HepG2 (cell line): Measurements from ENCODE around the gene TUBB4B. TPM values are rescaled to one million over a fixed set of nuclear protein-coding genes. Genes with fewer than 3 reads are reported as not detected.
A peak's percentile ranks its signal among the peaks of the same experiment; 100 is the strongest.

Source experiments
- ARNTL ChIP-seq: sonication (generic); formaldehyde crosslinking; IDR thresholded peaks from 2 replicates; pipeline ENCODE4 v1.4.0; 2020; ENCODE audit warnings: mild to moderate bottlenecking, missing genetic modification reagents
- ISL2 ChIP-seq: sonication (generic); formaldehyde crosslinking; IDR thresholded peaks from 2 replicates; pipeline ENCODE4 v1.5.0; 2020; ENCODE audit warnings: missing genetic modification reagents
- KMT2B ChIP-seq: IDR thresholded peaks from 2 replicates; pipeline ENCODE4 v1.6.1; 2016; ENCODE audit warnings: missing genetic modification reagents, missing compliant biosample characterization
- NRL ChIP-seq: sonication (generic); formaldehyde crosslinking; IDR thresholded peaks from 2 replicates; pipeline ENCODE4 v1.5.0; 2020; ENCODE audit warnings: missing genetic modification reagents, mild to moderate bottlenecking, moderate library complexity, borderline replicate concordance
- POLR2G ChIP-seq: fragments of 200-400 bp; formaldehyde crosslinking; IDR thresholded peaks from 2 replicates; pipeline ENCODE4 v1.6.1; 2018; ENCODE audit warnings: mild to moderate bottlenecking, low read depth, low read length, moderate library complexity
- ZNF253 ChIP-seq: sonication (generic); formaldehyde crosslinking; IDR thresholded peaks from 2 replicates; pipeline ENCODE4 v1.8.0; 2022; ENCODE audit warnings: mild to moderate bottlenecking, missing genetic modification reagents, borderline replicate concordance
- ZNF570 ChIP-seq: sonication (generic); formaldehyde crosslinking; IDR thresholded peaks from 2 replicates; pipeline ENCODE4 v1.4.0; 2020; ENCODE audit warnings: mild to moderate bottlenecking, missing genetic modification reagents, borderline replicate concordance
- ZNF616 ChIP-seq: sonication (generic); formaldehyde crosslinking; IDR thresholded peaks from 2 replicates; pipeline ENCODE4 v1.5.0; 2020; ENCODE audit warnings: low read depth, mild to moderate bottlenecking, missing genetic modification reagents
- ZNF773 ChIP-seq: sonication (generic); formaldehyde crosslinking; IDR thresholded peaks from 2 replicates; pipeline ENCODE4 v1.4.0; 2020; ENCODE audit warnings: missing genetic modification reagents, borderline replicate concordance
- ZNF781 ChIP-seq: sonication (generic); formaldehyde crosslinking; IDR thresholded peaks from 2 replicates; pipeline ENCODE4 v1.5.1; 2020; ENCODE audit warnings: borderline replicate concordance, mild to moderate bottlenecking, missing genetic modification reagents; ENCODE audit errors: not compliant biosample characterization
- polyA plus RNA-seq, 8 experiments: library from polyadenylated mRNA; depleted of rRNA in 3 of 8; stranded (reverse) in 7 of 8; unstranded in 1 of 8; fragments of >200 nt; fragmentation: Illumina TruSeq in 4 of 8; extraction: Trizol in 4 of 8; gene quantifications; 2 replicates each; pipeline versions ENCODE4 v1.2.1 to v1.2.3, GENCODE V29; 2011 to 2016; ENCODE audit warnings: low read depth in 4 of 8, missing spikeins in 1 of 8, mixed read lengths in 1 of 8; ENCODE audit not compliant: insufficient read depth in 1 of 8
- total RNA-seq, 5 experiments: library from RNA; depleted of rRNA; stranded (reverse); fragments of >200 nt; fragmentation: Illumina TruSeq; extraction: Trizol; gene quantifications; 2 replicates each; pipeline ENCODE4 v1.2.3, GENCODE V29; 2016; ENCODE audit warnings: low read depth in 1 of 5
- TF ChIP-seq, protein P1 (sequence below): sonication (generic); formaldehyde crosslinking; IDR thresholded peaks from 2 replicates; pipeline ENCODE4 v1.4.0; 2020; ENCODE audit warnings: missing genetic modification reagents, mild to moderate bottlenecking, borderline replicate concordance
- TF ChIP-seq, protein P2 (sequence below): sonication (generic); IDR thresholded peaks from 2 replicates; pipeline ENCODE4 v1.6.1; 2016; ENCODE audit warnings: low read depth, borderline replicate concordance
- TF ChIP-seq, protein P3 (sequence below): sonication (generic); formaldehyde crosslinking; IDR thresholded peaks from 2 replicates; pipeline ENCODE4 v1.5.1; 2020; ENCODE audit warnings: mild to moderate bottlenecking, missing genetic modification reagents
- TF ChIP-seq, protein P4 (sequence below): sonication (generic); formaldehyde crosslinking; conservative IDR thresholded peaks from 2 replicates; pipeline ENCODE4 v1.4.0; 2020; ENCODE audit warnings: missing genetic modification reagents
- TF ChIP-seq, protein P5 (sequence below): sonication (generic); formaldehyde crosslinking; conservative IDR thresholded peaks from 2 replicates; pipeline ENCODE4 v1.5.0; 2020; ENCODE audit warnings: missing genetic modification reagents
- TF ChIP-seq, protein P6 (sequence below): sonication (generic); formaldehyde crosslinking; conservative IDR thresholded peaks from 2 replicates; pipeline ENCODE4 v1.8.0; 2022; ENCODE audit warnings: low read depth, missing genetic modification reagents

The TUBB4B gene
- total and polyA plus RNA-seq, 2 of the 13 experiments (the other 11 are each of a cell fraction or from before 2014, with no cell fraction given) = 182 to 412 TPM

DNA sequence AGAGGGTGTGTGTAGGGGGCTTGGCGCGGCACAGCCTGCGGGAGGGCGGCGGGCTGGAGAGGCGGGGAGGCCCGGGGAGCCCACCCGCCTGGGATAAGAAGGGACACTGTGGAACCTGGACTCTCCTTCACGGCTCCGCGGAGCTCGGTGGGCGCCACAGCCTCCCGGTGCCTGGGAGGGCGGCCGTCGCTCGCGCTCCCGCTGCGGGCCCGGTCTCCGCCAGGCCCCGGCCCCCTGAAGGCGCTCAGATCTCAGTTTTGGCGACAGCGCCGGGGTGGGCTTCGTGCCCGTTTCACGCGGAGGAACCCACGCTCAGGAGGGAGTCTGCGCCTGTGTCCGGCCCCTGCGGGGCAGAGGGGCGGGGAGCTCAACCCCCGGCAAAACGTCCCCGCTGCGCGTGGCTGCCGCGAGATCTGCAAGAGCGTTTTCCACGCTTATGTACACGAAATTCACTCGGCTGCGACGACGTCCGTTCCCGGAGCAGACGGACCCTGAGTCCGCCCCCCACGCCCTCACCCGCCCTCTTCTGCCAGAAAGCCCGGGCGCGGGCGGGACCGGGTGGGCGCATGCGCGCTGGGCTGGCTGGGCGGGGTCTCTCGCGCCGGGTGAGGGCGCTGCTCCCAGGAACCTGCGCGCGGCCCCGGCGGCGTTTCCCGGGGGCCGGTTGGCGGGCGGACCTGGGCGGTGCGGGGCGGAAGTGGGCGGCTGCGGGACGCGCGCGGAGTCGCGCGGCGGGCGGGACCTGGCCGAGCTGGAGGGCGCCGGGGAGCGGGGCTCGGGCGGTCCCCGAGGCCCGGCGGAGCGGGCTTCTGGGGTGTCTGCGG, 13.7 kb downstream of the TUBB4B start, which contains the start of gene NELFB (continued):
- TF ChIP-seq, protein P1, sequence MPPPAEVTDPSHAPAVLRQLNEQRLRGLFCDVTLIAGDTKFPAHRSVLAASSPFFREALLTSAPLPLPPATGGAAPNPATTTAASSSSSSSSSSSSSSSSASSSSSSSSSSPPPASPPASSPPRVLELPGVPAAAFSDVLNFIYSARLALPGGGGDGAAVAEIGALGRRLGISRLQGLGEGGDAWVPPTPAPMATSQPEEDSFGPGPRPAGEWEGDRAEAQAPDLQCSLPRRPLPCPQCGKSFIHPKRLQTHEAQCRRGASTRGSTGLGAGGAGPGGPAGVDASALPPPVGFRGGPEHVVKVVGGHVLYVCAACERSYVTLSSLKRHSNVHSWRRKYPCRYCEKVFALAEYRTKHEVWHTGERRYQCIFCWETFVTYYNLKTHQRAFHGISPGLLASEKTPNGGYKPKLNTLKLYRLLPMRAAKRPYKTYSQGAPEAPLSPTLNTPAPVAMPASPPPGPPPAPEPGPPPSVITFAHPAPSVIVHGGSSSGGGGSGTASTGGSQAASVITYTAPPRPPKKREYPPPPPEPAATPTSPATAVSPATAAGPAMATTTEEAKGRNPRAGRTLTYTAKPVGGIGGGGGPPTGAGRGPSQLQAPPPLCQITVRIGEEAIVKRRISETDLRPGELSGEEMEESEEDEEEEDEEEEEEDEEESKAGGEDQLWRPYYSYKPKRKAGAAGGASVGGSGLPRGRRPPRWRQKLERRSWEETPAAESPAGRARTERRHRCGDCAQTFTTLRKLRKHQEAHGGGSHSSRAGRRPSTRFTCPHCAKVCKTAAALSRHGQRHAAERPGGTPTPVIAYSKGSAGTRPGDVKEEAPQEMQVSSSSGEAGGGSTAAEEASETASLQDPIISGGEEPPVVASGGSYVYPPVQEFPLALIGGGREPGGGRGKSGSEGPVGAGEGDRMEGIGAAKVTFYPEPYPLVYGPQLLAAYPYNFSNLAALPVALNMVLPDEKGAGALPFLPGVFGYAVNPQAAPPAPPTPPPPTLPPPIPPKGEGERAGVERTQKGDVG (CRISPR knock-in tag) = no peak
- TF ChIP-seq, protein P2, sequence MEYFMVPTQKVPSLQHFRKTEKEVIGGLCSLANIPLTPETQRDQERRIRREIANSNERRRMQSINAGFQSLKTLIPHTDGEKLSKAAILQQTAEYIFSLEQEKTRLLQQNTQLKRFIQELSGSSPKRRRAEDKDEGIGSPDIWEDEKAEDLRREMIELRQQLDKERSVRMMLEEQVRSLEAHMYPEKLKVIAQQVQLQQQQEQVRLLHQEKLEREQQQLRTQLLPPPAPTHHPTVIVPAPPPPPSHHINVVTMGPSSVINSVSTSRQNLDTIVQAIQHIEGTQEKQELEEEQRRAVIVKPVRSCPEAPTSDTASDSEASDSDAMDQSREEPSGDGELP = no peak
- no peak for TF ChIP-seq ZNF773
- peak; percentile 36; the same call in 1 of the 2 replicates for TF ChIP-seq NRL
- TF ChIP-seq, protein P3, sequence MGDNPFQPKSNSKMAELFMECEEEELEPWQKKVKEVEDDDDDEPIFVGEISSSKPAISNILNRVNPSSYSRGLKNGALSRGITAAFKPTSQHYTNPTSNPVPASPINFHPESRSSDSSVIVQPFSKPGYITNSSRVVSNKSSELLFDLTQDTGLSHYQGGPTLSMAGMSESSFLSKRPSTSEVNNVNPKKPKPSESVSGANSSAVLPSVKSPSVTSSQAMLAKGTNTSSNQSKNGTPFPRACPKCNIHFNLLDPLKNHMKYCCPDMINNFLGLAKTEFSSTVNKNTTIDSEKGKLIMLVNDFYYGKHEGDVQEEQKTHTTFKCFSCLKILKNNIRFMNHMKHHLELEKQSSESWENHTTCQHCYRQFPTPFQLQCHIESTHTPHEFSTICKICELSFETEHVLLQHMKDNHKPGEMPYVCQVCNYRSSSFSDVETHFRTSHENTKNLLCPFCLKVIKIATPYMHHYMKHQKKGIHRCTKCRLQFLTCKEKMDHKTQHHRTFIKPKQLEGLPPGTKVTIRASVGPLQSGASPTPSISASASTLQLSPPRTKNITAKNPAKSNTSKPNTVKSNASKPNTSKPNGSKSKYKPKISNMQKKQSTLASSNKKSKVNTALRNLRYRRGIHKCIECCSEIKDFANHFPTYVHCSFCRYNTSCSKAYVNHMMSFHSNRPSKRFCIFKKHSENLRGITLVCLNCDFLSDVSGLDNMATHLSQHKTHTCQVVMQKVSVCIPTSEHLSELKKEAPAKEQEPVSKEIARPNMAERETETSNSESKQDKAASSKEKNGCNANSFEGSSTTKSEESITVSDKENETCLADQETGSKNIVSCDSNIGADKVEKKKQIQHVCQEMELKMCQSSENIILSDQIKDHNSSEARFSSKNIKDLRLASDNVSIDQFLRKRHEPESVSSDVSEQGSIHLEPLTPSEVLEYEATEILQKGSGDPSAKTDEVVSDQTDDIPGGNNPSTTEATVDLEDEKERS (CRISPR knock-in tag) = no peak
- TF ChIP-seq, protein P4, sequence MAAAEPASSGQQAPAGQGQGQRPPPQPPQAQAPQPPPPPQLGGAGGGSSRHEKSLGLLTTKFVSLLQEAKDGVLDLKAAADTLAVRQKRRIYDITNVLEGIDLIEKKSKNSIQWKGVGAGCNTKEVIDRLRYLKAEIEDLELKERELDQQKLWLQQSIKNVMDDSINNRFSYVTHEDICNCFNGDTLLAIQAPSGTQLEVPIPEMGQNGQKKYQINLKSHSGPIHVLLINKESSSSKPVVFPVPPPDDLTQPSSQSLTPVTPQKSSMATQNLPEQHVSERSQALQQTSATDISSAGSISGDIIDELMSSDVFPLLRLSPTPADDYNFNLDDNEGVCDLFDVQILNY (CRISPR knock-in tag) = no peak
- TF ChIP-seq ZNF253 (CRISPR knock-in tag) = no peak
- no peak for TF ChIP-seq ZNF570 (CRISPR knock-in tag)
- no peak for TF ChIP-seq ZNF616 (CRISPR knock-in tag)
- TF ChIP-seq POLR2G = peak; percentile 88
- peak; percentile 25; the same call in 1 of the 2 replicates for TF ChIP-seq ISL2 (CRISPR knock-in tag)
- TF ChIP-seq, protein P5, sequence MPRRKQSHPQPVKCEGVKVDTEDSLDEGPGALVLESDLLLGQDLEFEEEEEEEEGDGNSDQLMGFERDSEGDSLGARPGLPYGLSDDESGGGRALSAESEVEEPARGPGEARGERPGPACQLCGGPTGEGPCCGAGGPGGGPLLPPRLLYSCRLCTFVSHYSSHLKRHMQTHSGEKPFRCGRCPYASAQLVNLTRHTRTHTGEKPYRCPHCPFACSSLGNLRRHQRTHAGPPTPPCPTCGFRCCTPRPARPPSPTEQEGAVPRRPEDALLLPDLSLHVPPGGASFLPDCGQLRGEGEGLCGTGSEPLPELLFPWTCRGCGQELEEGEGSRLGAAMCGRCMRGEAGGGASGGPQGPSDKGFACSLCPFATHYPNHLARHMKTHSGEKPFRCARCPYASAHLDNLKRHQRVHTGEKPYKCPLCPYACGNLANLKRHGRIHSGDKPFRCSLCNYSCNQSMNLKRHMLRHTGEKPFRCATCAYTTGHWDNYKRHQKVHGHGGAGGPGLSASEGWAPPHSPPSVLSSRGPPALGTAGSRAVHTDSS (CRISPR knock-in tag) = no peak; the same call in 1 of the 2 replicates
- TF ChIP-seq ARNTL = 0 out of 2 replicates have a peak, but pooled peaks have one; percentile 3
- TF ChIP-seq ZNF781 (CRISPR knock-in tag) = peak; percentile 28
- TF ChIP-seq, protein P6, sequence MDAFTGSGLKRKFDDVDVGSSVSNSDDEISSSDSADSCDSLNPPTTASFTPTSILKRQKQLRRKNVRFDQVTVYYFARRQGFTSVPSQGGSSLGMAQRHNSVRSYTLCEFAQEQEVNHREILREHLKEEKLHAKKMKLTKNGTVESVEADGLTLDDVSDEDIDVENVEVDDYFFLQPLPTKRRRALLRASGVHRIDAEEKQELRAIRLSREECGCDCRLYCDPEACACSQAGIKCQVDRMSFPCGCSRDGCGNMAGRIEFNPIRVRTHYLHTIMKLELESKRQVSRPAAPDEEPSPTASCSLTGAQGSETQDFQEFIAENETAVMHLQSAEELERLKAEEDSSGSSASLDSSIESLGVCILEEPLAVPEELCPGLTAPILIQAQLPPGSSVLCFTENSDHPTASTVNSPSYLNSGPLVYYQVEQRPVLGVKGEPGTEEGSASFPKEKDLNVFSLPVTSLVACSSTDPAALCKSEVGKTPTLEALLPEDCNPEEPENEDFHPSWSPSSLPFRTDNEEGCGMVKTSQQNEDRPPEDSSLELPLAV (CRISPR knock-in tag) = peak; percentile 72; the same call in 1 of the 2 replicates
- no peak for TF ChIP-seq KMT2B (CRISPR knock-in tag)
